ENCODE data around the gene B4GALT6. TPM values are rescaled to one million over a fixed set of nuclear protein-coding genes. Genes with fewer than 3 reads are reported as not detected.

The B4GALT6 gene
- total and polyA plus RNA-seq, 2 experiments from 2014 or later, result 3.2 to 14.1 TPM

DNA sequence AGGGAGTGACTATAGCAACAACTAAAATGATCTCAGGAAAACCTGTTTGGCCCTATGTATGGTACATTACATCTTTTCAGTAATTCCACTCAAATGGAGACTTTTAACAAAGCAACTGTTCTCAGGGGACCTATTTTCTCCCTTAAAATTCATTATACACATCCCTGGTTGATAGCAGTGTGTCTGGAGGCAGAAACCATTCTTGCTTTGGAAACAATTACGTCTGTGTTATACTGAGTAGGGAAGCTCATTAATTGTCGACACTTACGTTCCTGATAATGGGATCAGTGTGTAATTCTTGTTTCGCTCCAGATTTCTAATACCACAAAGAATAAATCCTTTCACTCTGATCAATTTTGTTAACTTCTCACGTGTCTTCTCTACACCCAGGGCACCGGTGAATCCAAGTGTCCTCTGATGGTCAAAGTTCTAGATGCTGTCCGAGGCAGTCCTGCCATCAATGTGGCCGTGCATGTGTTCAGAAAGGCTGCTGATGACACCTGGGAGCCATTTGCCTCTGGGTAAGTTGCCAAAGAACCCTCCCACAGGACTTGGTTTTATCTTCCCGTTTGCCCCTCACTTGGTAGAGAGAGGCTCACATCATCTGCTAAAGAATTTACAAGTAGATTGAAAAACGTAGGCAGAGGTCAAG, 91.7 kb downstream of the B4GALT6 start:
- 82% methylated on average over 10 of the region's 10 CpGs for WGBS (ENCODE audit: low lambda C conversion rate, missing lambda C conversion rate)
- peak overlapping the region; percentile 65 for H3K4me2 ChIP-seq
- H3K27ac ChIP-seq, result peak overlapping the region; percentile 17
- H3K9me2 ChIP-seq (replicated peaks; ENCODE audit: insufficient read depth), result no peaks in the 10 kb centered on the region
- no peak for TF ChIP-seq EZH2phosphoT487 (IDR thresholded peaks at IDR 0.05; ENCODE audit: low read depth, severe bottlenecking, unreplicated experiment)
- no peak for TF ChIP-seq EZH2 (IDR thresholded peaks at IDR 0.05; ENCODE audit: borderline replicate concordance)
- TF ChIP-seq, protein P1, sequence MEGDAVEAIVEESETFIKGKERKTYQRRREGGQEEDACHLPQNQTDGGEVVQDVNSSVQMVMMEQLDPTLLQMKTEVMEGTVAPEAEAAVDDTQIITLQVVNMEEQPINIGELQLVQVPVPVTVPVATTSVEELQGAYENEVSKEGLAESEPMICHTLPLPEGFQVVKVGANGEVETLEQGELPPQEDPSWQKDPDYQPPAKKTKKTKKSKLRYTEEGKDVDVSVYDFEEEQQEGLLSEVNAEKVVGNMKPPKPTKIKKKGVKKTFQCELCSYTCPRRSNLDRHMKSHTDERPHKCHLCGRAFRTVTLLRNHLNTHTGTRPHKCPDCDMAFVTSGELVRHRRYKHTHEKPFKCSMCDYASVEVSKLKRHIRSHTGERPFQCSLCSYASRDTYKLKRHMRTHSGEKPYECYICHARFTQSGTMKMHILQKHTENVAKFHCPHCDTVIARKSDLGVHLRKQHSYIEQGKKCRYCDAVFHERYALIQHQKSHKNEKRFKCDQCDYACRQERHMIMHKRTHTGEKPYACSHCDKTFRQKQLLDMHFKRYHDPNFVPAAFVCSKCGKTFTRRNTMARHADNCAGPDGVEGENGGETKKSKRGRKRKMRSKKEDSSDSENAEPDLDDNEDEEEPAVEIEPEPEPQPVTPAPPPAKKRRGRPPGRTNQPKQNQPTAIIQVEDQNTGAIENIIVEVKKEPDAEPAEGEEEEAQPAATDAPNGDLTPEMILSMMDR (IDR thresholded peaks at IDR 0.05; ENCODE audit: poor library complexity), result no peak
- no peak for DNase-seq (ENCODE audit: low spot score)
- H3K36me3 ChIP-seq (replicated peaks; ENCODE audit: insufficient read depth, low read depth), result peaks cover 3% of the 10 kb centered on the region
- H2AFZ ChIP-seq, result no peak overlapping the region
- no peak overlapping the region for H3K4me3 ChIP-seq
- no peaks in the 10 kb centered on the region for H3K27me3 ChIP-seq
- no peaks in the 10 kb centered on the region for H3K79me2 ChIP-seq
- H3K4me1 ChIP-seq (ENCODE audit: insufficient read depth), result peaks cover 23% of the 10 kb centered on the region
- no peaks in the 10 kb centered on the region for H3K9me3 ChIP-seq (ENCODE audit: low read depth)
- H4K20me1 ChIP-seq (ENCODE audit: insufficient read depth, poor library complexity, severe bottlenecking), result no peaks in the 10 kb centered on the region

DNA sequence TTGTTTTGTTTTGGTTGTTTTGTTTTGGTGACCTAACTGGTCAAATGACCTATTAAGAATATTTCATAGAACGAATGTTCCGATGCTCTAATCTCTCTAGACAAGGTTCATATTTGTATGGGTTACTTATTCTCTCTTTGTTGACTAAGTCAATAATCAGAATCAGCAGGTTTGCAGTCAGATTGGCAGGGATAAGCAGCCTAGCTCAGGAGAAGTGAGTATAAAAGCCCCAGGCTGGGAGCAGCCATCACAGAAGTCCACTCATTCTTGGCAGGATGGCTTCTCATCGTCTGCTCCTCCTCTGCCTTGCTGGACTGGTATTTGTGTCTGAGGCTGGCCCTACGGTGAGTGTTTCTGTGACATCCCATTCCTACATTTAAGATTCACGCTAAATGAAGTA, 92.8 kb downstream of the B4GALT6 start, which contains the start of gene TTR:
Gene TTR (plus strand): TSS at position 250 of the 400 bp plus-strand sequence. CDS start 26 bp downstream, at position 276.
- DNase-seq (ENCODE audit: low spot score), result peak; percentile 67
- Histone ChIP-seq H3K4me1 (ENCODE audit: insufficient read depth) (peaks cover 31% of the 10 kb centered on the region), H3K79me2 (no peaks in the 10 kb centered on the region), H2AFZ (no peak within 1 kb of the TSS), H3K27me3 (no peaks in the 10 kb centered on the region), H3K9me3 (ENCODE audit: low read depth) (no peaks in the 10 kb centered on the region), H3K4me3 (no peak within 1 kb of the TSS), H3K36me3 (replicated peaks; ENCODE audit: insufficient read depth, low read depth) (peaks cover 3% of the 10 kb centered on the region), H3K4me2 (peak within 1 kb of the TSS; percentile 65), H3K27ac (peak within 1 kb of the TSS; percentile 17), H4K20me1 (ENCODE audit: insufficient read depth, poor library complexity, severe bottlenecking) (no peaks in the 10 kb centered on the region), H3K9me2 (replicated peaks; ENCODE audit: insufficient read depth) (no peaks in the 10 kb centered on the region)
- 54% methylated on average over 5 of the region's 5 CpGs for WGBS (ENCODE audit: low lambda C conversion rate, missing lambda C conversion rate)
- TF ChIP-seq EZH2phosphoT487 (IDR thresholded peaks at IDR 0.05; ENCODE audit: low read depth, severe bottlenecking, unreplicated experiment) (no peak), EZH2 (IDR thresholded peaks at IDR 0.05; ENCODE audit: borderline replicate concordance) (no peak)
- TF ChIP-seq, protein P1 (IDR thresholded peaks at IDR 0.05; ENCODE audit: poor library complexity), result no peak

DNA sequence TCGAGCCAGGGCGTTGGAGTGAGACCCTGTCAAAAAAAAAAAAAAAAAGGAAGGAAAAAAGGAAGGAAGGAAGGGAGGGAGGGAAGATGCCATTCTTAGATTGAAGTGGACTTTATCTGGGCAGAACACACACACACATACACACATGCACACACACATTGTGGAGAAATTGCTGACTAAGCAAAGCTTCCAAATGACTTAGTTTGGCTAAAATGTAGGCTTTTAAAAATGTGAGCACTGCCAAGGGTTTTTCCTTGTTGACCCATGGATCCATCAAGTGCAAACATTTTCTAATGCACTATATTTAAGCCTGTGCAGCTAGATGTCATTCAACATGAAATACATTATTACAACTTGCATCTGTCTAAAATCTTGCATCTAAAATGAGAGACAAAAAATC, 93.3 kb downstream of the B4GALT6 start:
- TF ChIP-seq EZH2 (IDR thresholded peaks at IDR 0.05; ENCODE audit: borderline replicate concordance), result no peak
- TF ChIP-seq, protein P1 (IDR thresholded peaks at IDR 0.05; ENCODE audit: poor library complexity), result no peak
- no peak for TF ChIP-seq EZH2phosphoT487 (IDR thresholded peaks at IDR 0.05; ENCODE audit: low read depth, severe bottlenecking, unreplicated experiment)
- H3K27me3 ChIP-seq, result no peaks in the 10 kb centered on the region
- no peak overlapping the region for H3K4me3 ChIP-seq
- H3K9me3 ChIP-seq (ENCODE audit: low read depth), result no peaks in the 10 kb centered on the region
- no peak for DNase-seq (ENCODE audit: low spot score)
- H3K36me3 ChIP-seq (replicated peaks; ENCODE audit: insufficient read depth, low read depth), result peaks cover 3% of the 10 kb centered on the region
- no peaks in the 10 kb centered on the region for H3K9me2 ChIP-seq (replicated peaks; ENCODE audit: insufficient read depth)
- H4K20me1 ChIP-seq (ENCODE audit: insufficient read depth, poor library complexity, severe bottlenecking), result no peaks in the 10 kb centered on the region
- peak overlapping the region; percentile 65 for H3K4me2 ChIP-seq
- no peak overlapping the region for H3K27ac ChIP-seq
- H2AFZ ChIP-seq, result no peak overlapping the region
- H3K4me1 ChIP-seq (ENCODE audit: insufficient read depth), result peaks cover 28% of the 10 kb centered on the region
- no peaks in the 10 kb centered on the region for H3K79me2 ChIP-seq
- 100% methylated on average over 1 of the region's 2 CpGs for WGBS (ENCODE audit: low lambda C conversion rate, missing lambda C conversion rate)

Measured in hepatocyte (in vitro differentiated cells).